Measurements from ENCODE around the gene EXOSC9.

Gene EXOSC9

GRCh38 chr4:121824171-121824527, 23.0 kb downstream of the EXOSC9 start:
- DNase-seq (ENCODE audit: low read depth), result no peak

DNA sequence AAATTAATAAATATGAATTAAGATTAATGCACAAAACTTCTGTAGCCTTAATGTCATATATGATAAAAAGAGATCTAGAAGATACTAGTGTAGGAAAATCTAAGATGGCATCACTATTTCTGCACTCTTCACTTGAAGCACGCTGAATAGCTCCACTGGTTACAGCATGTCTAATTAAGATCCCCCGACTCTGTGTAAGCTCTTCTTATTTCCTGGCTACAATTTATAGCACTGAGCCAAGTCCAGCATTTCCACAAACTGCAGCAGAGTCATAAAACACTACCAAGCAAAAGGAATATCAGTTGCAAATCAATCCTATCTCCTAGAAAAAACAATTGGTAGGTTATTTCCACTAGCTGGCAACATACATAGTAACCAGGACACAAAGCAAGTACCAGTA, 23.8 kb downstream of the EXOSC9 start:
- DNase-seq (ENCODE audit: low read depth), result no peak

DNA sequence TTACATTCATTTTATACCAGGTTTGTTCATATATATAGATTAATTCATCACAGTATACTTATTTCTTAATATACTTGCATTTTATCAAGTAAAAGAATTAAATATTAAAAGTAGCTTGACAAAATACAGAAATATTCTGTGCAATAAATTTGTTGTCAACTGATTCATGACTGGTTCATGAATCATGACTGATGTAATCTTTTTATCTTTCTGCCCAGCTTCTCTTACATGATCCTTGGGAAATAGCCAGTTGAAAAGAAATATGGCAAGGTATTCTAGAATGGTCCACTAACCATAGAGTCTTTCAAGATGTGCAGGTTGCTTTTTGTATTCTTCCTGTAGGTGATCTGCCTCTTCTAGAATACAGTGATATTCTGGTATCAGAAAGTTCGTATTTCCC, 26.7 kb downstream of the EXOSC9 start:
- no peak for DNase-seq (ENCODE audit: low read depth)

GRCh38 chr4:121829511-121829910, 28.4 kb downstream of the EXOSC9 start:
- no peak for DNase-seq (ENCODE audit: low read depth)

- no peak for DNase-seq (ENCODE audit: low read depth)
Observed at GRCh38 chr4:121838136-121838535, 37.0 kb downstream of the EXOSC9 start.

- no peak for DNase-seq (ENCODE audit: low read depth)
Observed at GRCh38 chr4:121842862-121843261, 41.7 kb downstream of the EXOSC9 start.

GRCh38 chr4:121846662-121847061, 45.5 kb downstream of the EXOSC9 start:
- DNase-seq (ENCODE audit: low read depth), result no peak

DNA sequence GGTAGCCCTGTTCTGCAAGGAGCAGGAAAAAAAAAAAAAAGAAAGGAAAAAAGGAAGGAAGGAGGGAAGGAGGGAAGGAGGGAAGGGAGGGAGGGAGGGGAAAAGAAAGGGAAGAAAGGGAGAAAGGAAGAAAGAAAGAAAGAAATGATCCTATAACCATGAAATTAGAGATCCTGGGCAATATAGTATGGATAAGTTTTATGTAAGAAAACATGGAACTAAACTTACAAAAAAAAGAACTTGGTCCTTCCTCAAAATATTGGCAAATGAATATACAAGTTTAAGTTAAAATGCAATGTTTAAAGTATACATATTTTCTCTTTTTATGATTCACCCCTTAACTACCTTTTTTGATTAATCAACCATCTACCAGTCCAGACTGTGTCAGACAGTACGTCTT, 50.2 kb downstream of the EXOSC9 start:
- no peak for DNase-seq (ENCODE audit: low read depth)

DNA sequence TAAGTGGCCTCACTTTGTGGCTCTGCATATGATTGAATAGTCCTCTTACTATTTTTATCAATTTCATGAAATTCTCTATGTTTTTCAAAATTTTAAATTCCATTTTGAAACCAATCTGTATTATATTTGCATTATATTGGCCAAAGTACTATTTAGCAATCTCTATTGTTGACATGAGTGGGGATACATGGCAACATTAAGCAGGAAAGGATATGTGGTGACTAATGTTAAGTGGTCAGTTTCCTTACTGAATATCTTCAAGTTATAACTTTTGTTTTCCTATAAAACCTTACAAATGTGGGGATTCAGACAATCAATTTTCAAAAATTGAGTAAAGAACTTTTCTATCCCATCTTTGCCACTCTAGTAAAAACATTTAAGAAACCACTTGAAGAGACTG, 59.0 kb downstream of the EXOSC9 start:
- DNase-seq (ENCODE audit: low read depth), result no peak

GRCh38 chr4:121861426-121861825, 60.3 kb downstream of the EXOSC9 start:
- DNase-seq (ENCODE audit: low read depth), result no peak

DNA sequence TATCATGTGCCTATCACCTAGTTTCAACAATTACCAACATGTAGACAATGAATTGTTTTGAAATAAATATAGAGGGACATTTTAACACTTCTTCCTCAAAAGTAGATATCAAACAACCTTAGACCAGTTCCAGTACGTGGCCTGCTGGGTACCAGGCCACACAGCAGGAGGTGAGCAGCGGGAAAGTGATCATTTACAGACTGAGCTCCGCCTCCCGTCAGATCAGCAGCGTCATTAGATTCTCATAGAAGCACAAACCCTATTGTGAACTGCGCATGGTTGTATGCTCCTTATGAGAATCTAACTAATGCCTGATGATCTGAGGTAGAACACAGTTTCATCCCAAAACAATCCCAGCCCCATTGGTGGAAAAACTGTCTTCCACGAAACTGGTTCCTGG, 62.7 kb downstream of the EXOSC9 start:
- DNase-seq (ENCODE audit: low read depth), result no peak

Data from CMK (cell line).